Upper lobe of left lung (tissue), 6 donors: ENCODE results near the gene PRICKLE4. TPM values are rescaled to one million over a fixed set of nuclear protein-coding genes. Genes with fewer than 3 reads are reported as not detected.

Experiments
- ATAC-seq, 2 donors: fragments of 200-7000 bp; cut with Tn5 transposase; one replicate each; pipeline ENCODE4 v1.9.1; 2022; ENCODE audit warnings: mild to moderate bottlenecking in 2 of 2, moderate library complexity in 2 of 2; ENCODE audit not compliant: low FRiP score in 2 of 2
- DNase-seq, 2 donors: peaks; one replicate each; pipeline ENCODE4 v3.0.0-alpha.2; 2019 to 2020
- H3K27ac ChIP-seq, 4 donors: fragments of 200-600 bp; sonication (generic); one replicate each; pipeline ENCODE4 v1.5.1; 2016 to 2019
- H3K27me3 ChIP-seq, 4 donors: fragments of 200-600 bp; sonication (generic); one replicate each; pipeline ENCODE4 v1.5.1; 2017 to 2019
- H3K36me3 ChIP-seq, 4 donors: fragments of 200-600 bp; sonication (generic); one replicate each; pipeline ENCODE4 v1.5.1; 2016 to 2019
- H3K4me1 ChIP-seq, 4 donors: fragments of 200-600 bp; sonication (generic); one replicate each; pipeline ENCODE4 v1.5.1; 2018 to 2019
- H3K4me3 ChIP-seq, 4 donors: fragments of 200-600 bp; sonication (generic); one replicate each; pipeline ENCODE4 v1.5.1; 2017 to 2019; ENCODE audit warnings: mild to moderate bottlenecking in 2 of 4, moderate library complexity in 1 of 4
- H3K9me3 ChIP-seq, 4 donors: fragments of 200-600 bp; sonication (generic); one replicate each; pipeline ENCODE4 v1.5.1; 2018 to 2019
- EP300 ChIP-seq, 4 donors: sonication (generic); formaldehyde crosslinking; IDR thresholded peaks; one replicate each; pipeline ENCODE4 v1.5.1; 2017; ENCODE audit warnings: antibody characterized with exemption in 4 of 4, control low read depth in 2 of 4
- POLR2A ChIP-seq, 4 donors: fragments of 450-650 bp; IDR thresholded peaks; one replicate each; pipeline ENCODE4 v1.5.1; 2016 to 2017; ENCODE audit warnings: antibody characterized with exemption in 4 of 4, mild to moderate bottlenecking in 2 of 4
- POLR2AphosphoS5 ChIP-seq, 2 donors: sonication (generic); formaldehyde crosslinking; IDR thresholded peaks; one replicate each; pipeline ENCODE4 v1.5.1; 2017; ENCODE audit warnings: antibody characterized with exemption in 2 of 2
- WGBS, 2 donors: methylation state at CpG; one replicate each; pipeline ENCODE4 v1.1.5; 2017 to 2018; 5-methylcytosine and 5-hydroxymethylcytosine counted together
- total RNA-seq, 6 donors: library from RNA; depleted of rRNA in 4 of 6; stranded (reverse); fragments of >200 nt in 4 of 6; gene quantifications; one replicate each; pipeline versions ENCODE4 v1.1.0 to v1.2.1, GENCODE V29; 2016 to 2021
- TF ChIP-seq, protein P1 (sequence below), 6 experiments: fragments of 450-650 bp in 4 of 6; fragments of 200-600 bp in 2 of 6; sonication (generic) in 2 of 6; IDR thresholded peaks; one replicate each; pipeline ENCODE4 v1.5.1; 2016 to 2019; ENCODE audit warnings: antibody characterized with exemption in 6 of 6
- donor health status: DM: no; HTN: no; CAD: no; lungs with moderate emphysema.
- donor health status: DM: no; HTN: yes; CAD: no; lungs with severe emphysema.

The PRICKLE4 gene
- total RNA-seq, 6 donors from 2014 or later: 9.3 to 133 (median 14.6) TPM

DNA sequence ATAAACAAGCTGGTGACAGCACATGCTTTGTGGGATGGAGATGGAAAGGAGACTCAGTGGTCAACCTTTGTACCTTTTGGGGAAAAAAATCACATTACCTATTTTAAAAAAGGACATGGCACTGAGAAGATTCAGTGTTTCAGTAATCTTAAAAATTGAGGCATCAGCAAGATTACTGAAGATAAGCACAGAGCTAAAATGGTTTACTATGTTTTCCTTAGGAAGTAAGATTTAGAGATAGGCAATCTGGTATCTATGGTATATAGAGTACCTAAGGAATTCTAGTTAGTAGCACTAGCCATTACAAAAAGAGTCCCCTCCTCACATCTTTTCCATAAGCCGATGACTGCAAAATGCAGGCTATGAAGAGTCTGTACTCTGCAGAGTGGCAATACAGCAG is 42.6 kb downstream of the PRICKLE4 start:
- no peak for ATAC-seq
- no peaks in the 10 kb centered on the region for H3K9me3 ChIP-seq
- no peak overlapping the region for H3K4me3 ChIP-seq
- no peak for DNase-seq
- H3K4me1 ChIP-seq: peaks cover 0 to 6% (median 0%) of the 10 kb centered on the region in 4 donors
- 96 to 100% methylated on average over 1 of the region's 1 CpG for WGBS, 2 donors
- H3K27me3 ChIP-seq: no peaks in the 10 kb centered on the region
- H3K27ac ChIP-seq: no peak overlapping the region
- H3K36me3 ChIP-seq: no peaks in the 10 kb centered on the region
- TF ChIP-seq POLR2AphosphoS5 (IDR thresholded peaks at IDR 0.05): no peak
- TF ChIP-seq, protein P1, sequence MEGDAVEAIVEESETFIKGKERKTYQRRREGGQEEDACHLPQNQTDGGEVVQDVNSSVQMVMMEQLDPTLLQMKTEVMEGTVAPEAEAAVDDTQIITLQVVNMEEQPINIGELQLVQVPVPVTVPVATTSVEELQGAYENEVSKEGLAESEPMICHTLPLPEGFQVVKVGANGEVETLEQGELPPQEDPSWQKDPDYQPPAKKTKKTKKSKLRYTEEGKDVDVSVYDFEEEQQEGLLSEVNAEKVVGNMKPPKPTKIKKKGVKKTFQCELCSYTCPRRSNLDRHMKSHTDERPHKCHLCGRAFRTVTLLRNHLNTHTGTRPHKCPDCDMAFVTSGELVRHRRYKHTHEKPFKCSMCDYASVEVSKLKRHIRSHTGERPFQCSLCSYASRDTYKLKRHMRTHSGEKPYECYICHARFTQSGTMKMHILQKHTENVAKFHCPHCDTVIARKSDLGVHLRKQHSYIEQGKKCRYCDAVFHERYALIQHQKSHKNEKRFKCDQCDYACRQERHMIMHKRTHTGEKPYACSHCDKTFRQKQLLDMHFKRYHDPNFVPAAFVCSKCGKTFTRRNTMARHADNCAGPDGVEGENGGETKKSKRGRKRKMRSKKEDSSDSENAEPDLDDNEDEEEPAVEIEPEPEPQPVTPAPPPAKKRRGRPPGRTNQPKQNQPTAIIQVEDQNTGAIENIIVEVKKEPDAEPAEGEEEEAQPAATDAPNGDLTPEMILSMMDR (IDR thresholded peaks at IDR 0.05): no peak
- no peak for TF ChIP-seq POLR2A (IDR thresholded peaks at IDR 0.05)
- TF ChIP-seq EP300 (IDR thresholded peaks at IDR 0.05): no peak

DNA sequence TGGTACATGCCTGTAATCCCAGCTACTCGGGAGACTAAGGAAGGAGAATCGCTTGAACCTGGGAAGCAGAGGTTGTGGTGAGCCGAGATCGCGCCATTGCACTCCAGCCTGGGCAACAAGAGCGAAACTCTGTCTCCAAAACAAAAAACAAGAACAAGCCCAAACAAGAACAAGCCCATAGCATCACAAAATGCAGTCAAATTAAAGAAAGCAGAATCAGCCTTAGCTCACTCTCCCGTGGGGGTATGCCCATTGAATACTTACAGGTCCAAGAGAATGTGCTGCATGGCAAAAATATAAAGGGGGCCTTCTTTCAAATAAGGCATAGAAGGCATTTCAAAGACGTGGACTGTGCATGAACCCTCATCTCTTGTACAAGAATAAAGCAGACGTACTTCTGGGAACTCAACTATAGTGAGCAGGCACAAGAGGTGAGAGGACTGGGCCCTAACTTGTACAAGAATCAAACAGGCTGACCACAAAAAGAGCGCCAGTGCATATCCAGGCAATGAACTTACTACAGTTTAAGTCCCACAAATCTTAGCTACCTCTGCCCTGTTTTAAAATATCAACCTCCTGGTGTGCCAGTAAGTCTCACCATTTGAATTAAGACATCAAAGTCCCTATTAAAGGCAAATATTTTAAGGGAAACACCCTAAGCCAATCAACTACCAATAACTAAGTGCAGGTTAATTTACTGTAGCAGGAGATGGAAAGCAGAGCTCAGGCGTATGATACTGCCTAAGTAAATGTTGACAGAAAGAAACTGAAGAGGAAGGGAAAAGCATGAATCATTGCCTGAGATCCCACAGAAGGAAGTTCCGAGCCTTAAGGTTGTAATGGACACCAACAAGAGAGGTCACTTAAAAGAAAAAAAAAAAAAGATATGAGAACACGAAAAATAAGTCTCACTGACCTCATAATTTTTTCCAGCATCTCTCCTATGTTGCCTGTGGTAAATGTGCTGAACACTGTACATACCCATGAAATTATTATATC is 44.3 kb downstream of the PRICKLE4 start:
- WGBS, 2 donors: 72 to 80% methylated on average over 13 of the region's 13 CpGs
- Histone ChIP-seq H3K9me3 (no peaks in the 10 kb centered on the region), H3K27me3 (no peaks in the 10 kb centered on the region), H3K27ac (peak overlapping the region in 3 of 4 donors; percentile 22 to 47 (median 45)), H3K4me1 (peaks cover 0 to 6% (median 0%) of the 10 kb centered on the region in 4 donors), H3K36me3 (no peaks in the 10 kb centered on the region), H3K4me3 (no peak overlapping the region)
- no peak for TF ChIP-seq POLR2AphosphoS5 (IDR thresholded peaks at IDR 0.05)
- TF ChIP-seq EP300 (IDR thresholded peaks at IDR 0.05): no peak
- TF ChIP-seq, protein P1 (IDR thresholded peaks at IDR 0.05): no peak
- TF ChIP-seq POLR2A (IDR thresholded peaks at IDR 0.05): no peak
- ATAC-seq (peak in 1 of 2 donors; percentile 79), DNase-seq (peak in 1 of 2 donors; percentile 37)

DNA sequence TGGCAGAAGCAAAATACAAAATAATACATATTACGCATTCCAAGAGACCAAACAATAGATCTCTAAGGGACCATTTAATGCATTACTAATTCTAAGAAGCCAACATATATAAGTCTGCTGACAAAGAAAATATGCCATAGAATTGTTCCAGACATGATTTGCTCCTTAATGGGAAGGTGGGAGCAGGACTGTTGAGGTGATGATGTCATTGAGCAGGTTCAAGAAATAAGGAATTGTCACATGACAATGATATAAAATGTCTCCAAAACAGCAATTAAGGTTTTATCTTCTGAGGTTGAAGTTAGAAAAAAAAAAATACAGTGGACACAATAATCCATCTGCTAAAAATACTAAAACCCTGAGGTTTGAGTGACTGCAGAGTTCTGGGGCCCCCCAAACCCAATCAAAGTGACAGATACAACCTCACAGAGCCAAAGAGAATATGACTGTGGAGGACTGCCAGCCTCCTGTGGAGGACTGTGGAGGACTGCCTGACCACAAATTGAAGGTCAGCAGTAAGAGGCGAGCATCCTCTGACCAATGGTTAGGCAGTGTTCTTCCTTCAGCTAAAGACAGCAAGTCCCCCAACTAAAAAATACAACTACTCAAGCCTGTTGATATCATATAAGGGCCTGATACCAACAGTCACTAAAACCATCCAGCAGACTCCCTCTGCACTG is 45.9 kb downstream of the PRICKLE4 start:
- 98 to 99% methylated on average over 2 of the region's 2 CpGs for WGBS, 2 donors
- Histone ChIP-seq H3K9me3 (no peaks in the 10 kb centered on the region), H3K27ac (no peak overlapping the region), H3K36me3 (no peaks in the 10 kb centered on the region), H3K4me3 (no peak overlapping the region), H3K27me3 (no peaks in the 10 kb centered on the region), H3K4me1 (peaks cover 0 to 6% (median 0%) of the 10 kb centered on the region in 4 donors)
- TF ChIP-seq EP300 (IDR thresholded peaks at IDR 0.05) (no peak), POLR2A (IDR thresholded peaks at IDR 0.05) (no peak), POLR2AphosphoS5 (IDR thresholded peaks at IDR 0.05) (no peak)
- TF ChIP-seq, protein P1 (IDR thresholded peaks at IDR 0.05): no peak
- DNase-seq (no peak), ATAC-seq (no peak)

DNA sequence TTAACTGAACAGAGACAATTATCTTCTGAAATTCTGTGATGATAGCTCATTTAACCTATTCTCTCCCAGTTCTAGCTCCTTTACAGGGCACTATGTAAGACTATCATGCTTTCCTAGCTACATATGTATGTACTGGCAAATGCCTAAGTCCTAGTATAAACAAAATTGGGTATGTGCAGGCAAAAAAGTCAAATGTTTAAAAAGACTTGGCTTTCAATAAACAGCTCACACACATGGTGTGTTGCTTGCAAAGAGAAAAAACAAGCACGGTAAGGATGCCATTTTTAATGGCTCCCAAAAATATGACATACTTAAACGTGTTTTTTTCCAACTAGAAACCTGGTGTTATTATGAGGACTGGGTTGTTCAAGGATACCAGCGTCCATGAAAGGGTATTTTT is 51.7 kb downstream of the PRICKLE4 start:
- DNase-seq (no peak), ATAC-seq (no peak)
- H3K27ac ChIP-seq: no peak overlapping the region
- no peaks in the 10 kb centered on the region for H3K4me1 ChIP-seq
- no peak overlapping the region for H3K4me3 ChIP-seq
- H3K27me3 ChIP-seq: no peaks in the 10 kb centered on the region
- 89 to 93% methylated on average over 3 of the region's 3 CpGs for WGBS, 2 donors
- TF ChIP-seq, protein P1 (IDR thresholded peaks at IDR 0.05): no peak
- no peak for TF ChIP-seq POLR2AphosphoS5 (IDR thresholded peaks at IDR 0.05)
- no peak for TF ChIP-seq POLR2A (IDR thresholded peaks at IDR 0.05)
- TF ChIP-seq EP300 (IDR thresholded peaks at IDR 0.05): no peak
- H3K9me3 ChIP-seq: no peaks in the 10 kb centered on the region
- no peaks in the 10 kb centered on the region for H3K36me3 ChIP-seq
